ENCODE data around the gene SYT3.
"Not testable (repeated sequence)": the region's sequence is repeated elsewhere in the genome, so short reads cannot be mapped to it uniquely, and the experiment has no call there.

Gene SYT3

DNA sequence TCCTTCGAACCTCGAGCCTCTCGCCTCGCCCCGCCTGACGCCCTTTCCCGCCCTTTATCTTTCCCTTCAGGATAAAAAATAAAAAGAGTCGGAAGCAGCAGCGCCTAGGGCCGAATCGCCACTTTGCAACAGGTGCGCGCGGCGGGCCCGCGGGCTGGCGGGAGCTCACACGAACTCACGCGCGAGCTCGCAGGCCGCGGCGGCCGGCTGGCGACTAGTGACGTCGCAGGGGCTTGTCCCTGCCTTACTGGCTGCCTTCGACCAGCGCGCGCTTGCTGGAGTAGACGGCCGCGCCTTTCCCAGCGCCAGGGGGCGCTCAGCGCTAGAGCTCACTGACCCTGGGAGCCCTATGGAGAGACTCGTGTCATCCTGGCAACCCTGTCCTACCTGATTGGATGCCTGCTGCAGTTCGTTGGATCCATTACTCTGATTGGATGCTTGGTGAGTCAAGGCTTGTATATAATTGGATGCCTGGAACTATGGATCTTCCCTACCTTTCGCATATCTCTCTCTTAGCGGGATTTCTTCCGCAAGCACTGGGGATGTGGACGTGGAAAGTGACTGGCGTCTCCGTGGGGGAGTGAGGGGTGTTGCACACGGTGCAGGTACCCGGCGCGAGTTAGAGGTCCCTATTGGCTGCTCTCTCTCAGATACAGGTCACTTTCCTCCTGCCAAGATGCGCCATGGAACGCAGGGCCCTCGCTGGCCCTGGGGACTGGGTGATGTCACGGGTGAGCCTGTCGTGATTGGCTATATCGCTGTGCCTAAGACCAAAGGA is 33.4 kb downstream of the SYT3 start:
- not testable (repeated sequence) for H3K27ac ChIP-seq
- TF ChIP-seq, protein P1, sequence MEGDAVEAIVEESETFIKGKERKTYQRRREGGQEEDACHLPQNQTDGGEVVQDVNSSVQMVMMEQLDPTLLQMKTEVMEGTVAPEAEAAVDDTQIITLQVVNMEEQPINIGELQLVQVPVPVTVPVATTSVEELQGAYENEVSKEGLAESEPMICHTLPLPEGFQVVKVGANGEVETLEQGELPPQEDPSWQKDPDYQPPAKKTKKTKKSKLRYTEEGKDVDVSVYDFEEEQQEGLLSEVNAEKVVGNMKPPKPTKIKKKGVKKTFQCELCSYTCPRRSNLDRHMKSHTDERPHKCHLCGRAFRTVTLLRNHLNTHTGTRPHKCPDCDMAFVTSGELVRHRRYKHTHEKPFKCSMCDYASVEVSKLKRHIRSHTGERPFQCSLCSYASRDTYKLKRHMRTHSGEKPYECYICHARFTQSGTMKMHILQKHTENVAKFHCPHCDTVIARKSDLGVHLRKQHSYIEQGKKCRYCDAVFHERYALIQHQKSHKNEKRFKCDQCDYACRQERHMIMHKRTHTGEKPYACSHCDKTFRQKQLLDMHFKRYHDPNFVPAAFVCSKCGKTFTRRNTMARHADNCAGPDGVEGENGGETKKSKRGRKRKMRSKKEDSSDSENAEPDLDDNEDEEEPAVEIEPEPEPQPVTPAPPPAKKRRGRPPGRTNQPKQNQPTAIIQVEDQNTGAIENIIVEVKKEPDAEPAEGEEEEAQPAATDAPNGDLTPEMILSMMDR (conservative IDR thresholded peaks at IDR 0.05) = peak; percentile 30; the same call in 1 of the 2 replicates

- not testable (repeated sequence) for H3K27ac ChIP-seq
- TF ChIP-seq, protein P1 (conservative IDR thresholded peaks at IDR 0.05) = peak; percentile 65
Observed at GRCh38 chr19:50604264-50605073, 35.2 kb downstream of the SYT3 start.

GRCh38 chr19:50602935-50603334 is 36.7 kb downstream of the SYT3 start:
- H3K27ac ChIP-seq = no peak overlapping the region
- TF ChIP-seq ZFX (IDR thresholded peaks at IDR 0.05) = no peak
- TF ChIP-seq, protein P1 (conservative IDR thresholded peaks at IDR 0.05) = no peak

GRCh38 chr19:50602496-50602895 is 37.2 kb downstream of the SYT3 start:
- no peak overlapping the region for H3K27ac ChIP-seq
- TF ChIP-seq, protein P1 (conservative IDR thresholded peaks at IDR 0.05) = no peak
- no peak for TF ChIP-seq ZFX (IDR thresholded peaks at IDR 0.05)

DNA sequence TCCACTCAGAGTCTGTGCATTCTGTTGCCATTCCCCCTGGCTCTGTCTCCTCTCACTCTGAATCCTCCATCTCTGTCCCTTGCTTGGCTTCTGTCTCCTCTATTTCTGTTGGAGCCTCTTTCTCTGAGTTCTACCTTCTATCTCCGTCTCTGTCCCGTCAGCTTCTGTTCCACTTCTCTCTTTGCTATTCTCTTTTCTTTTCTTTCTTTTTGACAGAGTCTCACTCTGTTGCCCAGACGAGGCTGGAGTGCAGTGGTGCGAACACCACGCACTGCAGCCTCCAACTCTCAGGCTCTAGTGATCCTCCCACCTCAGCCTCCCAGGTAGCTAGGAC is 37.6 kb downstream of the SYT3 start:
- H3K27ac ChIP-seq = no peak overlapping the region
- TF ChIP-seq ZFX (IDR thresholded peaks at IDR 0.05) = no peak
- TF ChIP-seq, protein P1 (conservative IDR thresholded peaks at IDR 0.05) = no peak

GRCh38 chr19:50601407-50602088 is 38.1 kb downstream of the SYT3 start:
- TF ChIP-seq ZFX (IDR thresholded peaks at IDR 0.05) = no peak
- TF ChIP-seq, protein P1 (conservative IDR thresholded peaks at IDR 0.05) = no peak

DNA sequence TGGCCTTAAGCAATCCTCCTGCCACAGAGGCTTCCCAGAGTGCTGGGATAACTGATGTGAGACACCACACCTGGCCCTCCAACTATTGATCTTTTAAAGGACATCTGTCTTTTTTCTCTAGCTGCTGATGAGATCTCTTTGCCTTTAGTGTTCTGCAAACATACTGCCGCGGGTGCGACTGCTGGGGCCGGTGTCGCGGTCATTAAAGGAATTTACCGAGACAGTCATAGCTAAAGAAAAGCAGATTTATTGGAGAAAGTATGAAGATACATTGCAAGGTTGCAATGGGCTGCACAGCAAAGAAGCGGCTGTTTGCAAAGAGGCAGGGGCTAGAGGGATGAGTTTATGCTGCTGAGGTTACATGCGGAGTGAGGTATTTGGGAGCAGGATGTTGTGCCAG is 40.3 kb downstream of the SYT3 start:
- no peak overlapping the region for H3K27ac ChIP-seq
- TF ChIP-seq, protein P1 (conservative IDR thresholded peaks at IDR 0.05) = no peak
- no peak for TF ChIP-seq ZFX (IDR thresholded peaks at IDR 0.05)

More at GRCh38 chr19:50601407-50602088, 38.1 kb downstream of the SYT3 start:
- H3K27ac ChIP-seq = no peak overlapping the region

Data from C4-2B (cell line).